Activated CD4-positive, alpha-beta T cell treated with anti-CD3 and anti-CD28 coated beads for 36 hours (primary cell): ENCODE measurements around the gene CPED1. TPM values are rescaled to one million over a fixed set of nuclear protein-coding genes. Genes with fewer than 3 reads are reported as not detected.
"Not testable (repeated sequence)": the region's sequence is repeated elsewhere in the genome, so short reads cannot be mapped to it uniquely, and the experiment has no call there.

Source experiments
- ATAC-seq: fragments of 200-7000 bp; cut with Tn5 transposase; one replicate; pipeline ENCODE4 v1.10.0; 2021; ENCODE audit warnings: mild to moderate bottlenecking, moderate library complexity
- CTCF ChIA-PET: fragments of 350-600 bp; sonication (Branson Sonifier 250); formaldehyde crosslinking; loops from one replicate; lab custom pipeline; 2021; ENCODE audit warnings: antibody characterized with exemption; lab: Charles Lee
- POLR2A ChIA-PET: fragments of 350-600 bp; sonication (Branson Sonifier 250); formaldehyde crosslinking; loops from one replicate; lab custom pipeline; 2021; ENCODE audit warnings: antibody characterized with exemption, inconsistent platforms; lab: Charles Lee
- DNase-seq: peaks from one replicate; pipeline ENCODE4 v3.0.0-alpha.2; 2020
- H3K27ac Mint-ChIP-seq: one replicate; pipeline ENCODE4 v1.8.0; 2021; ENCODE audit warnings: mixed read lengths
- H3K27me3 Mint-ChIP-seq: one replicate; pipeline ENCODE4 v1.8.0; 2021; ENCODE audit warnings: mixed read lengths
- H3K36me3 Mint-ChIP-seq: one replicate; pipeline ENCODE4 v1.8.0; 2021; ENCODE audit warnings: low read depth, mixed read lengths
- H3K4me1 Mint-ChIP-seq: one replicate; pipeline ENCODE4 v1.8.0; 2021; ENCODE audit warnings: mixed read lengths
- H3K4me3 Mint-ChIP-seq: one replicate; pipeline ENCODE4 v1.8.0; 2021; ENCODE audit warnings: mild to moderate bottlenecking, moderate library complexity, mixed read lengths
- H3K9me3 Mint-ChIP-seq: one replicate; pipeline ENCODE4 v1.8.0; 2021; ENCODE audit warnings: low read depth, mixed read lengths
- intact Hi-C, 2 experiments: fragments of 100-400 bp; cut with DNase I in 1 of 2; cut with micrococcal nuclease in 1 of 2; formaldehyde crosslinking; loops; one replicate each; pipeline versions ENCODE4 v1.14.2 to v1.15.1; 2022 to 2024; cut with DNase I, micrococcal nuclease
- total RNA-seq, 2 experiments: library from RNA; stranded (reverse); gene quantifications; one replicate each; pipeline ENCODE4 v1.2.3, GENCODE V29; 2021

CPED1 gene
- total RNA-seq, 2 experiments from 2014 or later, result not detected

GRCh38 chr7:121102619-121103018 is 114.1 kb downstream of the CPED1 start:
- H3K9me3 Mint-ChIP-seq, result no peaks in the 10 kb centered on the region
- no peak for ATAC-seq
- no peaks in the 10 kb centered on the region for H3K4me1 Mint-ChIP-seq
- no peaks in the 10 kb centered on the region for H3K36me3 Mint-ChIP-seq
- no peak overlapping the region for H3K27ac Mint-ChIP-seq
- DNase-seq, result no peak
- intact Hi-C loops, result no loop called here
- ChIA-PET CTCF (interaction anchor here (0.8 to 1.5 kb wide), 2 partner anchors 115 to 297 kb away, joined by 3 read pairs; no protein-coding TSS in a partner anchor), POLR2A (no interaction called here)
- peaks cover 6% of the 10 kb centered on the region for H3K27me3 Mint-ChIP-seq
- H3K4me3 Mint-ChIP-seq, result no peak overlapping the region

GRCh38 chr7:121103086-121103485 is 114.6 kb downstream of the CPED1 start:
- intact Hi-C loops, result no loop called here
- Mint-ChIP-seq H3K4me3 (no peak overlapping the region), H3K4me1 (no peaks in the 10 kb centered on the region), H3K27ac (no peak overlapping the region), H3K27me3 (peaks cover 6% of the 10 kb centered on the region), H3K9me3 (no peaks in the 10 kb centered on the region), H3K36me3 (no peaks in the 10 kb centered on the region)
- DNase-seq (no peak), ATAC-seq (no peak)
- ChIA-PET POLR2A (no interaction called here), CTCF (interaction anchor here (0.8 kb wide), 1 partner anchor 298 kb away, joined by 3 read pairs; no protein-coding TSS in a partner anchor)

- DNase-seq (no peak), ATAC-seq (no peak)
- Mint-ChIP-seq H3K4me3 (no peak overlapping the region), H3K4me1 (no peaks in the 10 kb centered on the region), H3K36me3 (no peaks in the 10 kb centered on the region), H3K9me3 (no peaks in the 10 kb centered on the region), H3K27ac (no peak overlapping the region), H3K27me3 (peaks cover 6% of the 10 kb centered on the region)
- ChIA-PET CTCF (interaction anchor here (0.8 kb wide), 1 partner anchor 298 kb away, joined by 3 read pairs; no protein-coding TSS in a partner anchor), POLR2A (no interaction called here)
- intact Hi-C loops, result no loop called here
These were observed 115.1 kb downstream of the CPED1 start for GRCh38 chr7:121103579-121103978.

GRCh38 chr7:121105262-121105661 is 116.8 kb downstream of the CPED1 start:
- H3K27ac Mint-ChIP-seq, result no peak overlapping the region
- DNase-seq, result no peak
- ChIA-PET POLR2A (no interaction called here), CTCF (interaction anchor here (0.5 kb wide), 1 partner anchor 81 kb away, joined by 3 read pairs; no protein-coding TSS in a partner anchor)
- H3K27me3 Mint-ChIP-seq, result peaks cover 6% of the 10 kb centered on the region
- no peak for ATAC-seq
- H3K4me1 Mint-ChIP-seq, result no peaks in the 10 kb centered on the region
- intact Hi-C loops, result no loop called here
- no peaks in the 10 kb centered on the region for H3K36me3 Mint-ChIP-seq
- no peaks in the 10 kb centered on the region for H3K9me3 Mint-ChIP-seq
- H3K4me3 Mint-ChIP-seq, result no peak overlapping the region

GRCh38 chr7:121107923-121108498 is 119.5 kb downstream of the CPED1 start:
- H3K4me1 Mint-ChIP-seq, result no peaks in the 10 kb centered on the region
- no peaks in the 10 kb centered on the region for H3K36me3 Mint-ChIP-seq
- no peak overlapping the region for H3K4me3 Mint-ChIP-seq
- DNase-seq, result no peak
- H3K27ac Mint-ChIP-seq, result no peak overlapping the region
- ChIA-PET CTCF (interaction anchor here (0.6 to 2.3 kb wide), 28 partner anchors 8 to 451 kb away, joined by 3 to 27 read pairs (median 3); partner anchors contain the start of gene ING3), POLR2A (no interaction called here)
- ATAC-seq, result peak; percentile 87
- H3K9me3 Mint-ChIP-seq, result no peaks in the 10 kb centered on the region
- intact Hi-C loops, result loop anchor here (1.0 kb wide), 4 partner anchors 121 to 317 kb away; no protein-coding TSS in a partner anchor
- H3K27me3 Mint-ChIP-seq, result peaks cover 10% of the 10 kb centered on the region

GRCh38 chr7:121109145-121109544 is 120.6 kb downstream of the CPED1 start:
- H3K9me3 Mint-ChIP-seq, result no peaks in the 10 kb centered on the region
- DNase-seq, result no peak
- H3K4me1 Mint-ChIP-seq, result no peaks in the 10 kb centered on the region
- POLR2A ChIA-PET, result interaction anchor here (0.6 kb wide), 1 partner anchor 470 kb away, joined by 8 read pairs; no protein-coding TSS in a partner anchor
- ATAC-seq, result no peak
- H3K27ac Mint-ChIP-seq, result no peak overlapping the region
- H3K4me3 Mint-ChIP-seq, result no peak overlapping the region
- H3K36me3 Mint-ChIP-seq, result no peaks in the 10 kb centered on the region
- intact Hi-C loops, result no loop called here
- H3K27me3 Mint-ChIP-seq, result peaks cover 7% of the 10 kb centered on the region
- CTCF ChIA-PET, result interaction anchor here (0.7 to 2.3 kb wide), 9 partner anchors 10 to 303 kb away, joined by 3 to 27 read pairs (median 5); no protein-coding TSS in a partner anchor

GRCh38 chr7:121113288-121113687 is 124.8 kb downstream of the CPED1 start:
- H3K27ac Mint-ChIP-seq, result no peak overlapping the region
- no peaks in the 10 kb centered on the region for H3K36me3 Mint-ChIP-seq
- ChIA-PET POLR2A (no interaction called here), CTCF (interaction anchor here (1.8 kb wide), 1 partner anchor 13 kb away, joined by 4 read pairs; no protein-coding TSS in a partner anchor)
- H3K9me3 Mint-ChIP-seq, result no peaks in the 10 kb centered on the region
- no peak overlapping the region for H3K4me3 Mint-ChIP-seq
- no peaks in the 10 kb centered on the region for H3K4me1 Mint-ChIP-seq
- H3K27me3 Mint-ChIP-seq, result peaks cover 4% of the 10 kb centered on the region
- ATAC-seq, result no peak
- intact Hi-C loops, result no loop called here
- no peak for DNase-seq

GRCh38 chr7:121116396-121116795 is 127.9 kb downstream of the CPED1 start:
- no peak overlapping the region for H3K4me3 Mint-ChIP-seq
- ChIA-PET CTCF (interaction anchor here (0.6 to 1.3 kb wide), 3 partner anchors 12 to 324 kb away, joined by 3 read pairs; no protein-coding TSS in a partner anchor), POLR2A (no interaction called here)
- H3K4me1 Mint-ChIP-seq, result no peaks in the 10 kb centered on the region
- ATAC-seq, result no peak
- H3K27ac Mint-ChIP-seq, result no peak overlapping the region
- H3K27me3 Mint-ChIP-seq, result peaks cover 4% of the 10 kb centered on the region
- intact Hi-C loops, result no loop called here
- DNase-seq, result no peak
- H3K36me3 Mint-ChIP-seq, result no peaks in the 10 kb centered on the region
- H3K9me3 Mint-ChIP-seq, result no peaks in the 10 kb centered on the region

- intact Hi-C loops, result no loop called here
These were observed 130.5 kb downstream of the CPED1 start for GRCh38 chr7:121119047-121119446.

GRCh38 chr7:121123032-121123431 is 134.5 kb downstream of the CPED1 start:
- intact Hi-C loops, result no loop called here

More at GRCh38 chr7:121119047-121119446, 130.5 kb downstream of the CPED1 start:
- no peak overlapping the region for H3K27ac Mint-ChIP-seq
- ATAC-seq, result no peak
- H3K9me3 Mint-ChIP-seq, result no peaks in the 10 kb centered on the region
- DNase-seq, result no peak
- POLR2A ChIA-PET, result no interaction called here
- no peaks in the 10 kb centered on the region for H3K4me1 Mint-ChIP-seq
- H3K36me3 Mint-ChIP-seq, result no peaks in the 10 kb centered on the region
- CTCF ChIA-PET, result no interaction called here
- H3K4me3 Mint-ChIP-seq, result no peak overlapping the region
- H3K27me3 Mint-ChIP-seq, result peaks cover 6% of the 10 kb centered on the region

GRCh38 chr7:121125454-121125853 is 136.9 kb downstream of the CPED1 start:
- POLR2A ChIA-PET, DNase-seq, H3K36me3 Mint-ChIP-seq, H3K27ac Mint-ChIP-seq, H3K4me3 Mint-ChIP-seq, CTCF ChIA-PET, H3K9me3 Mint-ChIP-seq, ATAC-seq, H3K4me1 Mint-ChIP-seq: not testable (repeated sequence)
- intact Hi-C loops, result loop anchor here in 1 of 2 experiments (5.0 kb wide), 2 partner anchors 212 to 867 kb away; no protein-coding TSS in a partner anchor
- peaks cover 15% of the 10 kb centered on the region for H3K27me3 Mint-ChIP-seq

More at GRCh38 chr7:121123032-121123431, 134.5 kb downstream of the CPED1 start:
- H3K27ac Mint-ChIP-seq, result no peak overlapping the region
- ATAC-seq, result no peak
- H3K4me3 Mint-ChIP-seq, result no peak overlapping the region
- H3K9me3 Mint-ChIP-seq, result no peaks in the 10 kb centered on the region
- H3K4me1 Mint-ChIP-seq, result no peaks in the 10 kb centered on the region
- DNase-seq, result no peak
- ChIA-PET POLR2A (no interaction called here), CTCF (no interaction called here)
- H3K27me3 Mint-ChIP-seq, result peaks cover 15% of the 10 kb centered on the region
- no peaks in the 10 kb centered on the region for H3K36me3 Mint-ChIP-seq

- no peaks in the 10 kb centered on the region for H3K4me1 Mint-ChIP-seq
- POLR2A ChIA-PET, result no interaction called here
- no peaks in the 10 kb centered on the region for H3K36me3 Mint-ChIP-seq
- CTCF ChIA-PET, result no interaction called here
- intact Hi-C loops, result loop anchor here (2.0 to 5.0 kb wide), 3 partner anchors 211 to 866 kb away; no protein-coding TSS in a partner anchor
- no peak overlapping the region for H3K4me3 Mint-ChIP-seq
- no peaks in the 10 kb centered on the region for H3K9me3 Mint-ChIP-seq
- no peak overlapping the region for H3K27ac Mint-ChIP-seq
- DNase-seq (no peak), ATAC-seq (no peak)
- peaks cover 13% of the 10 kb centered on the region for H3K27me3 Mint-ChIP-seq
These were observed 137.7 kb downstream of the CPED1 start for GRCh38 chr7:121126201-121126600.
